Measurements from ENCODE around the gene NCKAP5L. TPM values are rescaled to one million over a fixed set of nuclear protein-coding genes. Genes with fewer than 3 reads are reported as not detected.

The NCKAP5L gene
- total and polyA plus RNA-seq, 2 donors (not counting 3 experiments of a cell fraction or from before 2014, with no cell fraction given) = 17.4 to 46.1 TPM

DNA sequence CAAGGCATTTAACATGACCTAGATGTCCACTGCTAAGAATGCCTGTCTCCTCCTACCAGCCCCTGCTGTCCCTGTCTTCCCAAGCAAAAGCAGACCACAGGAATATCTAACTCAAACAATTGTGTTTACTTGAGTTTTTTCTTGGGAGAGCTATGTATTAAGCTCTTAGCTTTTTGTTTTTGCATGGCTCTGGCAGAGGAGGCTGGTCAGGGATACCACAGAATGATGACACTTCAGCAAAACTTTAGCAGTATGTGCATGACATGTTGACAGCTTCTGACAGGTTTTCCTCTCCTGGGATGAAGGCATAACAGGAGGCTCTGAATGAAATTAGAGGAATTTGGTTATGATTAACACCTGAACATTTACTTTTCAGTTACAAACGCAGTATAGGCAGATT lies 79.9 kb downstream of the NCKAP5L start:
- H3K27ac ChIP-seq (ENCODE audit: insufficient read depth, low read depth, low read length) = no peak overlapping the region

More for the DNA sequence above, 79.9 kb downstream of the NCKAP5L start:
- no peaks in the 10 kb centered on the region for H3K9me3 ChIP-seq (replicated peaks; ENCODE audit: control insufficient read depth, insufficient read depth, low read length)
- intact Hi-C loops (cut with micrococcal nuclease) (loop anchor here (10.0 kb wide), 1 partner anchor 404 kb away; the partner anchor contains the start of gene DNAJC22), dilution Hi-C loops (cut with MboI; ENCODE audit: extremely low pct_ligation_motif_present, low sequenced_read_pairs) (no loop called here)
- H3K9ac ChIP-seq (replicated peaks; ENCODE audit: extremely low read depth, insufficient read depth, low read length) = no peak overlapping the region
- H3K79me2 ChIP-seq (ENCODE audit: control insufficient read depth, insufficient read depth, low read length) = peaks cover 99% of the 10 kb centered on the region
- H3K4me1 ChIP-seq (ENCODE audit: control insufficient read depth, extremely low read depth, insufficient read depth, low read length) = peaks cover 9% of the 10 kb centered on the region
- peaks cover 39% of the 10 kb centered on the region for H4K20me1 ChIP-seq (replicated peaks; ENCODE audit: control insufficient read depth, extremely low read depth, insufficient read depth, low read length)
- POLR2A ChIA-PET = no interaction called here
- no peaks in the 10 kb centered on the region for H3K27me3 ChIP-seq (ENCODE audit: control insufficient read depth in 2 of 2, insufficient read depth in 2 of 2, low read length in 2 of 2)
- FAIRE-seq (no peak), DNase-seq (ENCODE audit: low read depth, low spot score) (no peak)
- peaks cover 4 to 7% of the 10 kb centered on the region in 2 experiments for H3K36me3 ChIP-seq (ENCODE audit: control insufficient read depth in 2 of 2, extremely low read depth in 1 of 2, insufficient read depth in 2 of 2, low read length in 2 of 2)
- no peaks in the 10 kb centered on the region for H3K9me1 ChIP-seq (replicated peaks; ENCODE audit: control insufficient read depth, extremely low read depth, insufficient read depth, low read length)
- CTCF ChIA-PET = interaction anchor here (0.7 to 2.2 kb wide), 5 partner anchors 14 to 125 kb away, joined by 3 to 6 read pairs (median 4); partner anchors contain the start of gene PRPF40B
- H3K4me3 ChIP-seq (replicated peaks in 1 of 3; ENCODE audit: insufficient read depth in 1 of 3, low read depth in 1 of 3, low read length in 3 of 3) = no peak overlapping the region
- TF ChIP-seq MYC (IDR thresholded peaks at IDR 0.05; ENCODE audit: low read depth, low read length) (no peak), GATA2 (IDR thresholded peaks at IDR 0.05; ENCODE audit: insufficient read depth, insufficient read length, low read depth, low read length) (no peak), JUN (IDR thresholded peaks at IDR 0.05; ENCODE audit: borderline replicate concordance, insufficient read depth, insufficient read length, low read depth) (no peak), POLR2AphosphoS5 (IDR thresholded peaks at IDR 0.05; ENCODE audit: insufficient read depth, low read depth, low read length) (no peak), POLR2A (IDR thresholded peaks at IDR 0.05; ENCODE audit: low read depth, low read length) (no peak), EZH2 (IDR thresholded peaks at IDR 0.05; ENCODE audit: borderline replicate concordance, low read depth, low read length, severe bottlenecking) (no peak), FOS (IDR thresholded peaks at IDR 0.05; ENCODE audit: borderline replicate concordance, insufficient read depth, low read length) (no peak)
- TF ChIP-seq, protein P1, sequence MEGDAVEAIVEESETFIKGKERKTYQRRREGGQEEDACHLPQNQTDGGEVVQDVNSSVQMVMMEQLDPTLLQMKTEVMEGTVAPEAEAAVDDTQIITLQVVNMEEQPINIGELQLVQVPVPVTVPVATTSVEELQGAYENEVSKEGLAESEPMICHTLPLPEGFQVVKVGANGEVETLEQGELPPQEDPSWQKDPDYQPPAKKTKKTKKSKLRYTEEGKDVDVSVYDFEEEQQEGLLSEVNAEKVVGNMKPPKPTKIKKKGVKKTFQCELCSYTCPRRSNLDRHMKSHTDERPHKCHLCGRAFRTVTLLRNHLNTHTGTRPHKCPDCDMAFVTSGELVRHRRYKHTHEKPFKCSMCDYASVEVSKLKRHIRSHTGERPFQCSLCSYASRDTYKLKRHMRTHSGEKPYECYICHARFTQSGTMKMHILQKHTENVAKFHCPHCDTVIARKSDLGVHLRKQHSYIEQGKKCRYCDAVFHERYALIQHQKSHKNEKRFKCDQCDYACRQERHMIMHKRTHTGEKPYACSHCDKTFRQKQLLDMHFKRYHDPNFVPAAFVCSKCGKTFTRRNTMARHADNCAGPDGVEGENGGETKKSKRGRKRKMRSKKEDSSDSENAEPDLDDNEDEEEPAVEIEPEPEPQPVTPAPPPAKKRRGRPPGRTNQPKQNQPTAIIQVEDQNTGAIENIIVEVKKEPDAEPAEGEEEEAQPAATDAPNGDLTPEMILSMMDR (IDR thresholded peaks at IDR 0.05; ENCODE audit: extremely low read depth in 1 of 2, insufficient read depth in 1 of 2, low read depth in 1 of 2, low read length in 2 of 2) = no peak
- TF ChIP-seq, protein P2, sequence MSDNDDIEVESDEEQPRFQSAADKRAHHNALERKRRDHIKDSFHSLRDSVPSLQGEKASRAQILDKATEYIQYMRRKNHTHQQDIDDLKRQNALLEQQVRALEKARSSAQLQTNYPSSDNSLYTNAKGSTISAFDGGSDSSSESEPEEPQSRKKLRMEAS (IDR thresholded peaks at IDR 0.05; ENCODE audit: insufficient read depth, insufficient read length) = no peak
- no peak overlapping the region for H2AFZ ChIP-seq (ENCODE audit: low read depth, low read length)
- no peak overlapping the region for H3K4me2 ChIP-seq (ENCODE audit: insufficient read depth, low read length)
- no TSS peak for BruUV-seq (replicated peaks)
